Mammary epithelial cell (primary cell): ENCODE results near the gene WBP2NL.

ENCODE experiments used
- EZH2 ChIP-seq: IDR thresholded peaks from 2 replicates; pipeline ENCODE4 v1.6.1; 2012; ENCODE audit warnings: low read length, inconsistent platforms, borderline replicate concordance
- TF ChIP-seq, protein P1 (sequence below), 2 donors: IDR thresholded peaks in 1 of 2; conservative IDR thresholded peaks in 1 of 2; 2 replicates each; pipeline ENCODE4 v1.5.1; 2011 to 2012; ENCODE audit warnings: inconsistent platforms in 2 of 2, low read length in 2 of 2, mild to moderate bottlenecking in 2 of 2, control low read depth in 1 of 2, low read depth in 1 of 2; ENCODE audit not compliant: insufficient read depth in 1 of 2; ENCODE audit errors: extremely low read depth in 1 of 2

DNA sequence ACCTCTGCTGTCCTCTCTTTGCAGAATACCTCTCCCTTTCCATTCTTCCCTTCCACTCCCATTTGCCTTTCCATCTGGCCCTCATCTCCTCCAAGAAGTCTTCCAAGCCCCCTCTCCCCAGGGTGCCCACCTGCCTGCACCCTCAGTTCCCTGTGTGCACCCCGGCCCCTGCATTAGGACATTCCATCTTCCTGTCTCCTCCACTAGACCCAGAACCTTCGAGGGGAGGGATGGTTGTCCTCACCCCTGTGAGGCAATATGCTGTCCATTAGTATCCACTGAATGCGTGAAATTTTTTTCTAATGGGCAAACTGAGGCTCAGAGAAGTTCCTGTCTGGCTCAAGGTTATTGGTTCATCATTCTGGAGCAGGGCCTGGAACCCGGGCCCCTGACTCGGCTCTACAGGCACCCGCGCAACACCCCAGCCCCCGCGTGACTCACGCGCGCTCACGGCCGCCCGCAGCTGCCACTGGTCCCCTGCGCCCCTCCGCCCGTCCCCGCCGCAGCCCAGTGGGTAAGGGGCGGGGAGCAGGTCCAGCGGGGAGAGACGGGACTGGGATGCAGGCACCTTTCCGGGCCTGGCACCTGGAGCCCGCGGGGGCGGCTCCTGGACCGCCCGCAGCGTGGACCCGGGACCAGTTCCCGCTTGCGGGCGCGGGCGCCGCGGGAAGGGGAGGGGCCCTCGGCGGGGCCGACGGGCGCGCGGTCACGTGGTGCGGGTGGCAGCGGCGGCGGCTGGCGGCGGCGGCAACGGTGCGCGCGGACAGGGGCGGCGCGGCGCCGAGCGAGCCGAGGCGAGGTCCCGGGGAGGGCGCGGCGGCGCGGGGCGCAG is 22.3 kb upstream of the WBP2NL start:
- TF ChIP-seq, protein P1, sequence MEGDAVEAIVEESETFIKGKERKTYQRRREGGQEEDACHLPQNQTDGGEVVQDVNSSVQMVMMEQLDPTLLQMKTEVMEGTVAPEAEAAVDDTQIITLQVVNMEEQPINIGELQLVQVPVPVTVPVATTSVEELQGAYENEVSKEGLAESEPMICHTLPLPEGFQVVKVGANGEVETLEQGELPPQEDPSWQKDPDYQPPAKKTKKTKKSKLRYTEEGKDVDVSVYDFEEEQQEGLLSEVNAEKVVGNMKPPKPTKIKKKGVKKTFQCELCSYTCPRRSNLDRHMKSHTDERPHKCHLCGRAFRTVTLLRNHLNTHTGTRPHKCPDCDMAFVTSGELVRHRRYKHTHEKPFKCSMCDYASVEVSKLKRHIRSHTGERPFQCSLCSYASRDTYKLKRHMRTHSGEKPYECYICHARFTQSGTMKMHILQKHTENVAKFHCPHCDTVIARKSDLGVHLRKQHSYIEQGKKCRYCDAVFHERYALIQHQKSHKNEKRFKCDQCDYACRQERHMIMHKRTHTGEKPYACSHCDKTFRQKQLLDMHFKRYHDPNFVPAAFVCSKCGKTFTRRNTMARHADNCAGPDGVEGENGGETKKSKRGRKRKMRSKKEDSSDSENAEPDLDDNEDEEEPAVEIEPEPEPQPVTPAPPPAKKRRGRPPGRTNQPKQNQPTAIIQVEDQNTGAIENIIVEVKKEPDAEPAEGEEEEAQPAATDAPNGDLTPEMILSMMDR (conservative IDR thresholded peaks at IDR 0.05 in 1 of 2, IDR thresholded peaks at IDR 0.05 in 1 of 2; ENCODE audit: extremely low read depth in 1 of 2, insufficient read depth in 1 of 2, low read depth in 1 of 2, low read length in 2 of 2), result no peak
- no peak for TF ChIP-seq EZH2
